Measurements from ENCODE around the gene TNFRSF1B.
A peak's percentile ranks its signal among the peaks of the same experiment; 100 is the strongest.
"Not testable (repeated sequence)": the region's sequence is repeated elsewhere in the genome, so short reads cannot be mapped to it uniquely, and the experiment has no call there.

TNFRSF1B gene

GRCh38 chr1:12224092-12224491 is 57.3 kb downstream of the TNFRSF1B start:
- DNase-seq = not testable (repeated sequence)

- DNase-seq = no peak
These were observed 62.2 kb downstream of the TNFRSF1B start for GRCh38 chr1:12228979-12229378.

GRCh38 chr1:12229386-12229834 is 62.6 kb downstream of the TNFRSF1B start:
- DNase-seq = no peak

GRCh38 chr1:12229835-12230548 is 63.2 kb downstream of the TNFRSF1B start, which contains the start of gene VPS13D:
TSS of gene VPS13D (plus strand) at chr1:12230030. CDS start at chr1:12234267, 4,237 bp downstream.
- peak; percentile 92 for DNase-seq

GRCh38 chr1:12230549-12231275 is 63.9 kb downstream of the TNFRSF1B start:
- DNase-seq = no peak

GRCh38 chr1:12231276-12231595 is 64.4 kb downstream of the TNFRSF1B start:
- no peak for DNase-seq

GRCh38 chr1:12232221-12232620 is 65.4 kb downstream of the TNFRSF1B start:
- DNase-seq = no peak

- no peak for DNase-seq
These were observed 77.3 kb downstream of the TNFRSF1B start for GRCh38 chr1:12244078-12244477.

GRCh38 chr1:12244585-12244984 is 77.8 kb downstream of the TNFRSF1B start:
- no peak for DNase-seq

- no peak for DNase-seq
These were observed 78.3 kb downstream of the TNFRSF1B start for GRCh38 chr1:12245116-12245515.

GRCh38 chr1:12245733-12246132 is 78.9 kb downstream of the TNFRSF1B start:
- DNase-seq = no peak

- DNase-seq = no peak
These were observed 79.8 kb downstream of the TNFRSF1B start for GRCh38 chr1:12246584-12246983.

GRCh38 chr1:12249181-12249580 is 82.4 kb downstream of the TNFRSF1B start:
- no peak for DNase-seq

GRCh38 chr1:12249748-12250147 is 83.0 kb downstream of the TNFRSF1B start:
- no peak for DNase-seq

- DNase-seq = no peak
These were observed 84.7 kb downstream of the TNFRSF1B start for GRCh38 chr1:12251442-12251841.

- no peak for DNase-seq
These were observed 89.1 kb downstream of the TNFRSF1B start for GRCh38 chr1:12255913-12256312.

- no peak for DNase-seq
These were observed 91.5 kb downstream of the TNFRSF1B start for GRCh38 chr1:12258272-12258671.
